CD4-positive, alpha-beta T cell treated with Interferon alpha-2 for 1 hour (primary cell): Measurements from ENCODE around the gene VWA7.

Experiments
- DNase-seq, 2 donors: peaks; one replicate each; pipeline ENCODE4 v3.0.0-alpha.2; 2020 to 2022

The VWA7 gene

GRCh38 chr6:31727717-31728671, 49.1 kb downstream of the VWA7 start:
- no peak for DNase-seq

- peak; percentile 30 to 74 for DNase-seq
Measured at GRCh38 chr6:31727034-31727716, 50.0 kb downstream of the VWA7 start.

GRCh38 chr6:31725502-31726350, 51.4 kb downstream of the VWA7 start:
- no peak for DNase-seq

GRCh38 chr6:31723980-31724691, 53.0 kb downstream of the VWA7 start:
- no peak for DNase-seq

GRCh38 chr6:31723245-31723979, 53.7 kb downstream of the VWA7 start, which contains the start of gene MPIG6B:
Gene MPIG6B (plus strand): TSS chr6:31723373. CDS start chr6:31723384, 11 bp downstream.
- no peak for DNase-seq

- no peak for DNase-seq
Measured at GRCh38 chr6:31722173-31722572, 55.0 kb downstream of the VWA7 start.

- DNase-seq: no peak
Measured at GRCh38 chr6:31721351-31722020, 55.6 kb downstream of the VWA7 start, which contains the start of gene LY6G6C. Gene LY6G6C (minus strand): TSS chr6:31721746. CDS start chr6:31721679, 67 bp downstream.

GRCh38 chr6:31720196-31720770, 56.8 kb downstream of the VWA7 start:
- DNase-seq: no peak

- no peak for DNase-seq
Measured at GRCh38 chr6:31719001-31719400, 58.1 kb downstream of the VWA7 start.

GRCh38 chr6:31718265-31718664, 58.9 kb downstream of the VWA7 start:
- no peak for DNase-seq

GRCh38 chr6:31717499-31718222, 59.5 kb downstream of the VWA7 start:
- DNase-seq: no peak
